Measurements from ENCODE around the gene CYREN. TPM values are rescaled to one million over a fixed set of nuclear protein-coding genes. Genes with fewer than 3 reads are reported as not detected.

CYREN gene
- total and polyA plus RNA-seq, 2 donors from 2014 or later = 39.4 to 89.3 TPM

- no peak for TF ChIP-seq CTCF (IDR thresholded peaks at IDR 0.05; ENCODE audit: borderline replicate concordance, extremely low read depth, insufficient read depth)
- intact Hi-C loops (cut with DNase I) = no loop called here
- FAIRE-seq (no peak), DNase-seq (peak in 2 of 5 donors; percentile 47 to 63)
- Histone ChIP-seq H3K27ac (ENCODE audit: low read depth in 2 of 2, low read length in 2 of 2) (no peak overlapping the region), H3K27me3 (ENCODE audit: control insufficient read depth, insufficient read depth, low read length) (no peaks in the 10 kb centered on the region), H3K9me3 (ENCODE audit: control insufficient read depth in 2 of 3, insufficient read depth in 1 of 3, low read length in 3 of 3) (peaks cover 3 to 14% (median 7%) of the 10 kb centered on the region in 3 donors), H3K4me1 (ENCODE audit: control insufficient read depth in 2 of 3, insufficient read depth in 2 of 3, low read depth in 1 of 3, low read length in 3 of 3) (no peaks in the 10 kb centered on the region), H3K4me3 (ENCODE audit: low read length in 3 of 3) (no peak overlapping the region), H3K9ac (ENCODE audit: low read length in 3 of 3) (no peak overlapping the region), H3K36me3 (ENCODE audit: control insufficient read depth in 2 of 3, insufficient read depth in 3 of 3, low read length in 3 of 3) (peaks cover 9 to 55% (median 43%) of the 10 kb centered on the region in 3 donors)
Observed at GRCh38 chr7:135181929-135182678, 11.6 kb upstream of the CYREN start.

- no peak for FAIRE-seq
Observed at GRCh38 chr7:135181261-135181928, 10.9 kb upstream of the CYREN start.

GRCh38 chr7:135180122-135180521 is 9.6 kb upstream of the CYREN start:
- Histone ChIP-seq H3K4me3 (ENCODE audit: low read length in 3 of 3) (no peak overlapping the region), H3K36me3 (ENCODE audit: control insufficient read depth in 2 of 3, insufficient read depth in 3 of 3, low read length in 3 of 3) (peaks cover 9 to 39% (median 29%) of the 10 kb centered on the region in 3 donors), H3K9ac (ENCODE audit: low read length in 3 of 3) (no peak overlapping the region), H3K27me3 (ENCODE audit: control insufficient read depth, insufficient read depth, low read length) (no peaks in the 10 kb centered on the region), H3K4me1 (ENCODE audit: control insufficient read depth in 2 of 3, insufficient read depth in 2 of 3, low read depth in 1 of 3, low read length in 3 of 3) (no peaks in the 10 kb centered on the region), H3K27ac (ENCODE audit: low read depth in 2 of 2, low read length in 2 of 2) (no peak overlapping the region), H3K9me3 (ENCODE audit: control insufficient read depth in 2 of 3, insufficient read depth in 1 of 3, low read length in 3 of 3) (peaks cover 3 to 14% (median 7%) of the 10 kb centered on the region in 3 donors)
- no peak for FAIRE-seq
- no peak for TF ChIP-seq CTCF (IDR thresholded peaks at IDR 0.05; ENCODE audit: borderline replicate concordance, extremely low read depth, insufficient read depth)
- peak in 1 of 5 donors; percentile 9 for DNase-seq
- intact Hi-C loops (cut with DNase I) = no loop called here

More at GRCh38 chr7:135181261-135181928, 10.9 kb upstream of the CYREN start:
- no peak for DNase-seq
- Histone ChIP-seq H3K9me3 (ENCODE audit: control insufficient read depth in 2 of 3, insufficient read depth in 1 of 3, low read length in 3 of 3) (peaks cover 3 to 14% (median 7%) of the 10 kb centered on the region in 3 donors), H3K9ac (ENCODE audit: low read length in 3 of 3) (no peak overlapping the region), H3K27ac (ENCODE audit: low read depth in 2 of 2, low read length in 2 of 2) (no peak overlapping the region), H3K4me3 (ENCODE audit: low read length in 3 of 3) (peak overlapping the region in 1 of 3 donors; percentile 26), H3K27me3 (ENCODE audit: control insufficient read depth, insufficient read depth, low read length) (no peaks in the 10 kb centered on the region), H3K4me1 (ENCODE audit: control insufficient read depth in 2 of 3, insufficient read depth in 2 of 3, low read depth in 1 of 3, low read length in 3 of 3) (no peaks in the 10 kb centered on the region), H3K36me3 (ENCODE audit: control insufficient read depth in 2 of 3, insufficient read depth in 3 of 3, low read length in 3 of 3) (peaks cover 9 to 48% (median 41%) of the 10 kb centered on the region in 3 donors)
- no peak for TF ChIP-seq CTCF (IDR thresholded peaks at IDR 0.05; ENCODE audit: borderline replicate concordance, extremely low read depth, insufficient read depth)
- intact Hi-C loops (cut with DNase I) = no loop called here

Data from kidney (tissue), 14 donors.